Brain pericyte (primary cell): ENCODE data around the gene THEMIS.
"Not testable (repeated sequence)": the region's sequence is repeated elsewhere in the genome, so short reads cannot be mapped to it uniquely, and the experiment has no call there.

Experiments used
- DNase-seq: peaks from one replicate; pipeline ENCODE4 v3.0.0-alpha.2; 2012; ENCODE audit warnings: low read depth, low spot score

Gene THEMIS

GRCh38 chr6:127900935-127901334 is at the start of gene THEMIS:
Gene THEMIS (minus strand): TSS chr6:127901058. CDS start chr6:127900932, 126 bp downstream.
- no peak for DNase-seq

- no peak for DNase-seq
Observed at GRCh38 chr6:127949251-127949650, 48.4 kb upstream of the THEMIS start.

GRCh38 chr6:127946388-127946787 is 45.5 kb upstream of the THEMIS start:
- no peak for DNase-seq

GRCh38 chr6:127945434-127946097 is 44.7 kb upstream of the THEMIS start:
- DNase-seq: no peak

- no peak for DNase-seq
Observed at GRCh38 chr6:127941228-127941627, 40.4 kb upstream of the THEMIS start.

GRCh38 chr6:127939442-127940066 is 38.7 kb upstream of the THEMIS start:
- DNase-seq: no peak

GRCh38 chr6:127938701-127939100 is 37.8 kb upstream of the THEMIS start:
- peak; percentile 20 for DNase-seq

- DNase-seq: no peak
Observed at GRCh38 chr6:127937747-127938146, 36.9 kb upstream of the THEMIS start.

- DNase-seq: no peak
Observed at GRCh38 chr6:127937102-127937501, 36.2 kb upstream of the THEMIS start.

GRCh38 chr6:127934956-127935355 is 34.1 kb upstream of the THEMIS start:
- no peak for DNase-seq

GRCh38 chr6:127933852-127934840 is 33.3 kb upstream of the THEMIS start:
- DNase-seq: no peak

GRCh38 chr6:127933137-127933536 is 32.3 kb upstream of the THEMIS start:
- no peak for DNase-seq

GRCh38 chr6:127932708-127933107 is 31.9 kb upstream of the THEMIS start:
- no peak for DNase-seq

GRCh38 chr6:127926441-127926840 is 25.6 kb upstream of the THEMIS start:
- not testable (repeated sequence) for DNase-seq

- DNase-seq: no peak
Observed at GRCh38 chr6:127924440-127924839, 23.6 kb upstream of the THEMIS start.

- no peak for DNase-seq
Observed at GRCh38 chr6:127924031-127924430, 23.2 kb upstream of the THEMIS start.

GRCh38 chr6:127923135-127923534 is 22.3 kb upstream of the THEMIS start:
- DNase-seq: no peak

GRCh38 chr6:127921982-127922381 is 21.1 kb upstream of the THEMIS start:
- DNase-seq: no peak

- no peak for DNase-seq
Observed at GRCh38 chr6:127920804-127921203, 19.9 kb upstream of the THEMIS start.

GRCh38 chr6:127918506-127919427 is 17.9 kb upstream of the THEMIS start:
- DNase-seq: no peak

GRCh38 chr6:127917766-127918165 is 16.9 kb upstream of the THEMIS start:
- no peak for DNase-seq
